MM.1S (cell line): ENCODE data around the gene CBX2.

ENCODE experiments used
- EZH2 ChIP-seq: fragments of 300-600 bp; sonication (generic); optimal IDR thresholded peaks from 2 replicates; pipeline ENCODE3; 2017; ENCODE audit warnings: low read depth, mild to moderate bottlenecking, antibody characterized with exemption, low read length, mixed read lengths
- EZH2phosphoT487 ChIP-seq: fragments of 300-600 bp; sonication (generic); IDR thresholded peaks from 2 replicates; pipeline ENCODE4 v1.6.1; 2018; ENCODE audit warnings: antibody characterized with exemption, low read length
- TF ChIP-seq, protein P1 (sequence below): fragments of 300-600 bp; sonication (generic); IDR thresholded peaks from 2 replicates; pipeline ENCODE4 v1.5.1; 2016; ENCODE audit warnings: antibody characterized with exemption, low read length, mixed read lengths

DNA sequence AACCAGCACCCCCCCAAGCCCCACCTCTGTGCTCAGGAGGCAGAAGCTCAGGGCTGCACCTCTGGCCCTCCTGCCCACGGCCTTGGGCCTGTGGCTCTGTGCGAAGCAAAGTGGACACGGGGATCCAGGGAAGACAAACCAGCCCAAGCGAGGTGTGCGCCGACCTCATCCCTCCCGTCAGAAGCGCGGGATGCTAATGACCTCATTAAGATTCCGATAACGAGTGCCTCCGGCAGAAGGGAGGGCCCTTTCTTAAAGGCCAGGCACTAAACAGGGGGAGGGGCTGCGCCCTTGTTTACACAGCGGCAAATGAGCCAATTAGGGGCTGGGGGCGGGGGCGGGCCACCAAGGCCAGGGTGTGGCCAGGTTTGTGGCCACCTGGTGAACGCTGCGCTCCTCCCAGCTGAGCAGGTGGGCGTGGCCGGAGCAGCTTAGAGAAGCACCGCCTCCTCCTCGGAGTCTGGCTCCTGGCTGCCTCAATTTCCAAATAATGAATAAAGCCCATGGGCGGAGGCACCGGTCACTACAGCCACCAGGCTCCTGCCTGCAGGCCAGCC lies 58.1 kb downstream of the CBX2 start:
- TF ChIP-seq, protein P1, sequence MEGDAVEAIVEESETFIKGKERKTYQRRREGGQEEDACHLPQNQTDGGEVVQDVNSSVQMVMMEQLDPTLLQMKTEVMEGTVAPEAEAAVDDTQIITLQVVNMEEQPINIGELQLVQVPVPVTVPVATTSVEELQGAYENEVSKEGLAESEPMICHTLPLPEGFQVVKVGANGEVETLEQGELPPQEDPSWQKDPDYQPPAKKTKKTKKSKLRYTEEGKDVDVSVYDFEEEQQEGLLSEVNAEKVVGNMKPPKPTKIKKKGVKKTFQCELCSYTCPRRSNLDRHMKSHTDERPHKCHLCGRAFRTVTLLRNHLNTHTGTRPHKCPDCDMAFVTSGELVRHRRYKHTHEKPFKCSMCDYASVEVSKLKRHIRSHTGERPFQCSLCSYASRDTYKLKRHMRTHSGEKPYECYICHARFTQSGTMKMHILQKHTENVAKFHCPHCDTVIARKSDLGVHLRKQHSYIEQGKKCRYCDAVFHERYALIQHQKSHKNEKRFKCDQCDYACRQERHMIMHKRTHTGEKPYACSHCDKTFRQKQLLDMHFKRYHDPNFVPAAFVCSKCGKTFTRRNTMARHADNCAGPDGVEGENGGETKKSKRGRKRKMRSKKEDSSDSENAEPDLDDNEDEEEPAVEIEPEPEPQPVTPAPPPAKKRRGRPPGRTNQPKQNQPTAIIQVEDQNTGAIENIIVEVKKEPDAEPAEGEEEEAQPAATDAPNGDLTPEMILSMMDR = no peak
- TF ChIP-seq EZH2 = no peak
- TF ChIP-seq EZH2phosphoT487 = no peak
